ENCODE measurements around the gene DMAC1. TPM values are rescaled to one million over a fixed set of nuclear protein-coding genes. Genes with fewer than 3 reads are reported as not detected.

DMAC1 gene
- total RNA-seq (2014; rRNA removed; shearing (Covaris generic)) = 31.4 and 39.3 TPM in 2 replicates

DNA sequence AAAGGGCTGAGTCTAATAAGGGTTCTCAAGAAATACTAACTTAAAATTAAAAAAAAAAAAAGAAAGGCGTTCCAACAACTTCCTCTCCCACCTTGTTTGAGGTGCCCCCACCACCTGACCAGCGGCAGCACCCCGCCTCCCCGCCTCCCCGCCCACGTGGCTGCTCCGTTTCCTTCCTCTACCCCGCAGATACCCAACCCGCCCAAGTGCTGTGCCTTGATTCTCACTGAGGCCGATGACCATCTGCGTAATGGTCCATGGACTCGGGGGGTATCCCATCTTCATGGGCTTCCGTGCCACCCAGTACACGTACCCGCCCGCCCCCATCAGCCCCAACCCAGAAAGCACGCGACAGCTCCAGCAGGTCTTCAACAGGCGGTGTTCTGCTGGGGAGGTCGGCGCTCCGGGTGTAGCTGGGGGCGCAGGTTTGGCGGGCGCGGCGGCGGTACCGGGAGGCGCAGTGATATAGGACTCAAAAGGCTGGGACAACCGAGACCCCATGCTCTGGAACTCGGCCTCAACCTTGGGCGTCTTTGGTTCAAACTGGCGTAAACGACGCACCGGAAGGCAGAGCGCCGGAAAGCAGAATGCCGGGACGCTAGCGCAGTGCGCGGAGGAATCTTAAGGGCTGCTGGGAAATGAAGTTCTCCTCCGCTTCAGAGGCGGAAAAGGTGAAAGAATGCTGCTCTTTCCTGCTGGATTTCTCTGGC is at the start of gene DMAC1:
TSS of gene DMAC1 (minus strand) at position 545 of the 710 bp plus-strand sequence. CDS start at position 501, 44 bp downstream.

